Ascending aorta (tissue), 2 donors: Measurements from ENCODE around the gene GPRASP3. TPM values are rescaled to one million over a fixed set of nuclear protein-coding genes. Genes with fewer than 3 reads are reported as not detected.
"Not testable (repeated sequence)": the region's sequence is repeated elsewhere in the genome, so short reads cannot be mapped to it uniquely, and the experiment has no call there.

Experiments
- DNase-seq, 2 donors: peaks; one replicate each; pipeline ENCODE4 v3.0.0-alpha.2; 2019; ENCODE audit warnings: low spot score in 2 of 2
- H3K27ac ChIP-seq, 2 donors: fragments of 200-600 bp; sonication (generic); one replicate each; pipeline ENCODE4 v1.5.1; 2016 to 2017; ENCODE audit warnings: mild to moderate bottlenecking in 1 of 2
- H3K27me3 ChIP-seq: fragments of 200-600 bp; sonication (generic); one replicate; pipeline ENCODE4 v1.5.1; 2017
- H3K36me3 ChIP-seq, 2 donors: fragments of 200-600 bp; sonication (generic); one replicate each; pipeline ENCODE4 v1.5.1; 2016
- H3K4me1 ChIP-seq, 2 donors: fragments of 200-600 bp; sonication (generic); one replicate each; pipeline ENCODE4 v1.5.1; 2016 to 2017; ENCODE audit warnings: mild to moderate bottlenecking in 1 of 2
- H3K4me3 ChIP-seq, 2 donors: fragments of 200-600 bp; sonication (generic); one replicate each; pipeline ENCODE4 v1.5.1; 2016 to 2017; ENCODE audit warnings: mild to moderate bottlenecking in 1 of 2
- H3K9me3 ChIP-seq, 2 donors: fragments of 200-600 bp; sonication (generic); one replicate each; pipeline ENCODE4 v1.5.1; 2016
- CTCF ChIP-seq, 3 experiments: fragments of 200-600 bp in 2 of 3; fragments of 450-650 bp in 1 of 3; sonication (generic) in 2 of 3; IDR thresholded peaks; one replicate each; pipeline ENCODE4 v1.5.1; 2016 to 2019; ENCODE audit warnings: antibody characterized with exemption in 3 of 3, mild to moderate bottlenecking in 1 of 3, moderate library complexity in 1 of 3
- intact Hi-C: fragments of 100-400 bp; cut with DNase I; formaldehyde crosslinking; loops from one replicate; pipeline ENCODE4 v1.15.1; 2023
- total RNA-seq: library from RNA; depleted of rRNA; stranded (reverse); fragments of >200 nt; gene quantifications from one replicate; pipeline ENCODE4 v1.1.0, GENCODE V29; 2016

GPRASP3 gene
- total RNA-seq = 1.7 TPM

GRCh38 chrX:102720237-102721168, at the start of gene GPRASP3:
Gene GPRASP3, plus strand, starts transcription at chrX:102720743. Its CDS starts 28,253 bp downstream, at chrX:102748996.
- Histone ChIP-seq H3K4me3 (peak within 1 kb of the TSS; percentile 37 to 62), H3K27me3 (no peaks in the 10 kb centered on the region), H3K4me1 (no peaks in the 10 kb centered on the region), H3K9me3 (no peaks in the 10 kb centered on the region), H3K27ac (no peak within 1 kb of the TSS), H3K36me3 (no peaks in the 10 kb centered on the region)
- TF ChIP-seq CTCF (IDR thresholded peaks at IDR 0.05) = no peak
- intact Hi-C loops = no loop called here
- DNase-seq = peak; percentile 24 to 76

- Histone ChIP-seq H3K4me1 (no peaks in the 10 kb centered on the region), H3K27me3 (no peaks in the 10 kb centered on the region), H3K4me3 (no peak overlapping the region), H3K36me3 (no peaks in the 10 kb centered on the region), H3K27ac (peak overlapping the region in 1 of 2 donors; percentile 52), H3K9me3 (no peaks in the 10 kb centered on the region)
- intact Hi-C loops = no loop called here
- no peak for DNase-seq
- no peak for TF ChIP-seq CTCF (IDR thresholded peaks at IDR 0.05)
Observed at GRCh38 chrX:102672856-102673255, 47.7 kb upstream of the GPRASP3 start.

GRCh38 chrX:102677479-102677878, 43.1 kb upstream of the GPRASP3 start:
- intact Hi-C loops, H3K36me3 ChIP-seq, DNase-seq, H3K27ac ChIP-seq, H3K4me1 ChIP-seq, H3K27me3 ChIP-seq, H3K4me3 ChIP-seq: not testable (repeated sequence)
- peaks cover 6 to 21% of the 10 kb centered on the region in 2 donors for H3K9me3 ChIP-seq

- Histone ChIP-seq H3K36me3 (no peaks in the 10 kb centered on the region), H3K9me3 (peaks cover 13 to 35% of the 10 kb centered on the region in 2 donors), H3K4me1 (no peaks in the 10 kb centered on the region), H3K27me3 (no peaks in the 10 kb centered on the region), H3K27ac (no peak overlapping the region), H3K4me3 (no peak overlapping the region)
- DNase-seq = no peak
- intact Hi-C loops = no loop called here
- no peak for TF ChIP-seq CTCF (IDR thresholded peaks at IDR 0.05)
Observed at GRCh38 chrX:102684772-102685520, 35.6 kb upstream of the GPRASP3 start.

GRCh38 chrX:102694749-102695148, 25.8 kb upstream of the GPRASP3 start:
- no peak for TF ChIP-seq CTCF (IDR thresholded peaks at IDR 0.05)
- no peaks in the 10 kb centered on the region for H3K36me3 ChIP-seq
- H3K4me3 ChIP-seq = no peak overlapping the region
- no peaks in the 10 kb centered on the region for H3K27me3 ChIP-seq
- DNase-seq = no peak
- no peaks in the 10 kb centered on the region for H3K4me1 ChIP-seq
- peaks cover 0 to 8% of the 10 kb centered on the region in 2 donors for H3K9me3 ChIP-seq
- no peak overlapping the region for H3K27ac ChIP-seq
- intact Hi-C loops = no loop called here

- Histone ChIP-seq H3K4me1 (no peaks in the 10 kb centered on the region), H3K27me3 (no peaks in the 10 kb centered on the region), H3K9me3 (peaks cover 0 to 8% of the 10 kb centered on the region in 2 donors), H3K36me3 (no peaks in the 10 kb centered on the region), H3K27ac (no peak overlapping the region), H3K4me3 (no peak overlapping the region)
- no peak for TF ChIP-seq CTCF (IDR thresholded peaks at IDR 0.05)
- DNase-seq = no peak
- intact Hi-C loops = no loop called here
Observed at GRCh38 chrX:102696306-102696705, 24.2 kb upstream of the GPRASP3 start.
